GM18498 (cell line): ENCODE data around the gene SESN1.
"Not testable (repeated sequence)": the region's sequence is repeated elsewhere in the genome, so short reads cannot be mapped to it uniquely, and the experiment has no call there.

Experiments
- ATAC-seq: cut with Tn5 transposase; IDR thresholded peaks from one replicate; pipeline ENCODE4 v1.9.1; 2021; ENCODE audit warnings: mild to moderate bottlenecking, moderate library complexity; ENCODE audit not compliant: unreplicated experiment

SESN1 gene

DNA sequence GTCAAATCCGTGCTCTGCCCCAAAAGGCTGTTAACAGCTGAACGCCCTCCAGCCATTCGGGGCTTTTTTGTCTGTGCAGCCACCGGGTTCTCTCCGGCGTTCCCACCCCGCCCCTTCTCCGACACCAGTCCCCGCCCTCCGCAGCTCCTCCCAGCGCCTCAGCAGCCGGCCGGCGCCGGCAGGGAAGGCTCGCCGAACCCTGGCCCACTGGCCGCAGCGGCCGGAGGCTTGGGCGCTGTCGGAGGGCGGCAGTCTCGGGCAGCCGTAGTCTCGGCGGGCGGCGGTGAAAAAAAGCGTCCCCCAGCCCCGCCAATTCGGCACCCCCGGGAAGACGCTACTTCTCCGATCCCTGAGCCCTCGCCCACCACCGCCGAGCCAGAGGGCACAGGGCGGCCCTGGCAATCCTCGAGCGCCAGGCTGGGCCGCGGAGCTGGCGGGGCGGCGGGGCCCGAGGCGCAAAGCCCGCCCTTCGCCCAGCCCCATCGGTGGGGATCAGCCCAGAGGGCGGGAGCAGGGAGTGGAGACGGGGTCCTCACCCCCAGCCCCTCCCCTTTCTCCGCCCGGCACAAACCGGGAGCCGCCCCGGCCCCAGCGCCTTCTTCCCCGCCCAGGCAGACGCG lies at the start of gene SESN1:
Gene SESN1, minus strand, starts transcription at position 431 of the 620 bp plus-strand sequence. CDS start 773 bp downstream, outside the sequence.
- ATAC-seq, result peak; percentile 76

DNA sequence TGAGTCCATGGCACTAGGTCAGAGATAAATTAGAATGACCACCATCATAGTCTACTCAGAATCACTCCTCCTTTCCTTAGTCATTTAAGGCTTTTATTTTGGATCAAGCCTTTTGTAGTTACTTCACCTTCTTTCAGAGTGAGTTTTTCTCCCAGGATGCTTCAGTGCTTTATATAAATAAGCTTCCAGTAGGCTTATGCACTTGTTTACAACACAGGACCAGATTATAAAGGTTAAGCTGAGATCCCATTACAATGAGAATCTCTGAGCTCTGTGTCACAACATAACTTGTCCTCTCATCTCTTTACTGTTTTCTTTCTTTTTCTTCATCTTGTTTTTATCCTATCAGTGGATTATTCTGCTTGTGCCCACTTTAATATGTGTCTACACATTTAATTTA lies 48.5 kb upstream of the SESN1 start:
- no peak for ATAC-seq

DNA sequence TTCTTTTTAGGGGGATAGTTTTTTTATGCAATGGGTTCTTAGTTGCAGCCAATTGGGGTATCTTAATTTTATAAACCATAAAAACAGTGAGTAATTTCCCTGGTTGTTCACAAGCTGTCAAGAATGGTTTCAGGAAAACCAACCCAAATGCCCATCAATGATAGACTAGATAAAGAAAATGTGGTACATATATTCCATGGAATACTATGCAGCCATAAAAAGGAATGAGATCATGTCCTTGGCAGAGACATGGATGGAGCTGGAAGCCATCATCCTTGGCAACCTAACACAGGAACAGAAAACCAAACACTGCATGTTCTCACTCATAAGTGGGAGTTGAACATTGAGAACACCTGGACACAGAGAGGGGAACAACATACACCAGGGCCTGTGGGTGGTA lies 47.4 kb upstream of the SESN1 start:
- ATAC-seq, result not testable (repeated sequence)

DNA sequence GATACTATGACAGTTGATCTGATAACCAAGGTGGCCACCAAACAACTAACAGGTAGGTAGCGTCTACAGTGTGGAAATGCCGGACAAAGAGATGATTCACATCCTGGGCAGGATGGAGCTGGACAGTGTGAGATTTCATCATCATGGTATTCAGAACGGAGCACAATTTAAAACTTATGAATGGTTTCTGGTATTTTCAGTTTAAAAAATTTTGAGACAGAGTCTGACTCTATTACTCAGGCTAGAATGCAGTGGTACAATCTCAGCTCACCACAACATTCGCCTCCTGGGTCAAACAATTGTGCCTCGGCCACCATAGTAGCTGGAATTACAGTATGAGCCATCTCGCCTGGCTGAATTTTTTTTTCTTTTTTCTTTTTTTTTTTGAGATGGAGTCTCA lies 44.5 kb upstream of the SESN1 start:
- ATAC-seq, result no peak

DNA sequence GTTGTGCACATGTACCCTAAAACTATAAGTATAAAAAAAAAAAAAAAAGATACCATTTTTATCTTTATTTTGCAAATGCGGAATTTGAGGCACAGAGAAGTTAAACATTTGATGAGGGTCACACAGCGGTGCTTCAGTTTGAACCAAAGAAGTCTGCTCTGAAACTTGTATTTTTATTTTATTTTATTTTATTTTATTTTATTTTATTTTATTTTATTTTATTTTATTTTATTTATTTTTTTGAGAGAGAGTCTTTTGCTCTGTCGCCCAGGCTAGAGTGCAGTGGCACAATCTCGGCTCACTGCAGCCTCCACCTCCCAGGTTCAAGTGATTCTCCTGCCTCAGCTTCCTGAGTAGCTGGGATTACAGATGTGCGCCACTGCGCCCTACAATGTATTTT lies 41.9 kb upstream of the SESN1 start:
- ATAC-seq, result not testable (repeated sequence)

DNA sequence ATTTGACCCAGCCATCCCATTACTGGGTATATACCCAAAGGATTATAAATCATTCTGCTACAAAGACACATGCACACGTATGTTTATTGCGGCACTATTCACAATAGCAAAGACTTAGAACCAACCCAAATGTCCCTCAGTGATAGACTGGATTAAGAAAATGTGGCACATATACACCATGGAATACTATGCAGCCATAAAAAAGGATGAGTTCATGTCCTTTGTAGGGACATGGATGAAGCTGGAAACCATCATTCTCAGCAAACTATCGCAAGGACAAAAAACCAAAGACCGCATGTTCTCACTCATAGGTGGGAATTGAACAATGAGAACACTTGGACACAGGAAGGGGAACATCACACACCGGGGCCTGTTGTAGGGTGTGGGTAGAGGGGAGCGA lies 41.4 kb upstream of the SESN1 start:
- not testable (repeated sequence) for ATAC-seq

DNA sequence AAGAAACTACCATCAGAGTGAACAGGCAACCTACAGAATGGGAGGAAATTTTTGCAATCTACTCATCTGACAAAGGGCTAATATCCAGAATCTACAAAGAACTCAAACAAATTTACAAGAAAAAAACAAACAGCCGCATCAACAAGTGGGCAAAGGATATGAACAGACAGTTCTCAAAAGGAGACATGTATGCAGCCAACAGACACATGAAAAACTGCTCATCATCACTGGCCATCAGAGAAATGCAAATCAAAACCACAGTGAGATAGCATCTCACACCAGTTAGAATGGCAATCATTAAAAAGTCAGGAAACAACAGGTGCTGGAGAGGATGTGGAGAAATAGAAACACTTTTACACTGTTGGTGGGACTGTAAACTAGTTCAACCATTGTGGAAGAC lies 41.0 kb upstream of the SESN1 start:
- ATAC-seq, result not testable (repeated sequence)

DNA sequence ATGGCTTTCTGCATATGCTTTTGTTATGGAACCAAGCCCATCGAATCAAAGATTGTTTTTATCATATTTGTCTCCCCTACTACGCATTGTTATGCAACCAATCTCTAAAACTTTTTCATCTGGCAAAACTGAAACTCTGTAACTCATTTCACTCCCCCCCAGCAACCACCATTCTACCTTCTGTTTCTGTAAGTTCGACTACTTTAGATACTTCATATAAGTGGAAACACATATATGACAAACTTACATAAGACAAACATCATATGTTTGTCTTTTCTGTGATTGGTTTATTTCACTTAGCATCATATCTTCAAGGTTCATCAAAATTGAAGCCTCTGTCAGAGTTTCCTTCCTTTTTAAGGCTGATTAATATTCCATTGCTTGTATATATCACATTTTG lies 35.4 kb upstream of the SESN1 start:
- no peak for ATAC-seq

DNA sequence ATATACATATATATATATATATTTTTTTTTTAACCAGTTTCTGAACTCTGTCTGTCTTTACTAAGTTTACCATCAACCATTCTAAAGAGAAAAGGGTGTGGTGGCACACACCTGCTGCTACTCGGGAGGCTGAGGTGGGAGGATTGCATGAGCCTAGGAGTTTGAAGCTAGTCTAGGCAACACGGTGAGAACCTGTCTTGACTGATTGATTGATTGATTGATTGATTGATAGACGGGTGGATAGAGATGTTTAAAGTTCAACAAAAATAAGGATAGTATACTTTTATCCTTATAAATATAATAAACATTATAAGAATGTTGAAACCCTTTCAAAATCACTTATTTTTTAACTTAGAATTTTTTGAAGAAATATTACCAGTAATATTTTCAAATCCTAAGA lies 30.9 kb upstream of the SESN1 start:
- ATAC-seq, result no peak

DNA sequence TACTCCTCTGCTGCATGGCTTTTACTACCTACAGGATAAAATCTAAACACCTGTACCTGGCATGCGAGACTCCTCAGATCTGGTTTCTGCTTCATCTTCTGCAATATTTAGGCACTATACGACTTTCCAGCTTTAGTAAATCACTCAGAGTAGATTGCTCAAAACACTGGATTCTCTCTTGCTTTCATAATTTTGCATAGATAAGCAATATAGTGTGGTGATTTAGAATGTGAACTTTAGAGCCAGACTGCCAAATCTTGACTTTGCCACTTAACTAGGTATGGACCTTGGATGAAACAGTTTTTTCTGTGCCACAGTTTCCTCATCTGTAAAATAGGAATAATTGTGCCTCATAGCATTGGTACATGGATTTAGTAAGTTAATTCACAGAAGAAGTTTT lies 29.6 kb upstream of the SESN1 start:
- ATAC-seq, result no peak

DNA sequence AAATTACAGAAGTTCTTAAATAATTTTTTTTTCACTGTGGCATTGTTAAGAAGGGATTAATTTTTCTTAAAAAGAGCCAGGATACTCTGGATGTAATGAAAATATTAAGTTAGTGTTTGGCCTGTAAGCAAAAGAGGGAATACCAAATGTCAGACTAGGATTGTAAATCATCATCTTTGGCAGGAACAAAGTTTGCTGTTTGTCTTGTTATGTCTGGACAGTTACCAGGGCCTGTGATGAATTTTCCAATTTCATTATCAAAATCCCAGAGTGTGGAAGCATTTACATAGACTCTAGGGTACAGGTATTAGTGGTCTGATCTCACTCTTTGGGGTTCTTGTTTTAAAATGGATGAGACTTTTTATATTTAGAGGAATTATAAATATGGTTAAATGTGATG lies 26.8 kb upstream of the SESN1 start:
- no peak for ATAC-seq

DNA sequence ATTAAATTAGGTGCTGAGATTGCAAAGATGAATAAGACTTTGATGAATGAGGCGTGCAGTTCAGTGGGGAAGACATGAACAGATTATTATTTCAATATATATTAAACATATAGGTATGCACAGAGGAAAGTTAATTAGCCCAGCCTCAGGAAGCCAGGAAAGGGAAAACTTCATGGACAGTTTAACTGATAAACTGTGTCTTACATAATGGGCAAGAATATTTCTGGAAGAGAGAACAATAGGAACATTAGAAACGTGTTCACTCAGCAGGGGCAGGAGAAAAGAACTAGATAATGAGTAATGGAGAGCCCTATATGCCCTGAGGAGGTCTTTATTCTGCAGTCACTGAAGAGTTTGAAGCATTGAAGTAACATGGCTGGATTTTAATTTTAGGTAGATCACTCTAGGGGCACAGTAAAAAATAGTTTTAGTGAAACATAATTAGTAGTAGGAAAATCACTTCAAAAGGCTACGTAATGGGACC lies 24.3 kb upstream of the SESN1 start:
- no peak for ATAC-seq

DNA sequence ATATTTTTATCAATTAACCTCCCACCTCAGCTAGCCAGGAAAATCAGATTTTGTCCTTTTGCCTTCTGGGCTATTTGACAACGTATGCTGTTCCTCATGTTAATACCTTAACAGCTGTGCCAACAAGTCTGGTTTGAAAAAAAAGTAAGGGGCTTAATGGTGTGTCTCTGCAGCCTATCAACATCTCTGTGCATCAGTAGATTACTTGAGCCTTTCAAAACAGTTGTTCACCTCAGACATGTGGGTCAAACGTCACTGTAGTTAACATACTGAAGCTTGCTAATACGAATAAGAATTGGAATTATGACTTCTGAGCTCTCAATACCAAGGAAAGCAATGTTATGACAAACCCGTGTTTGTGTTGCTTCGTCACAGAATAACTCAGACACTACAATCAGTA lies 23.7 kb upstream of the SESN1 start:
- no peak for ATAC-seq

DNA sequence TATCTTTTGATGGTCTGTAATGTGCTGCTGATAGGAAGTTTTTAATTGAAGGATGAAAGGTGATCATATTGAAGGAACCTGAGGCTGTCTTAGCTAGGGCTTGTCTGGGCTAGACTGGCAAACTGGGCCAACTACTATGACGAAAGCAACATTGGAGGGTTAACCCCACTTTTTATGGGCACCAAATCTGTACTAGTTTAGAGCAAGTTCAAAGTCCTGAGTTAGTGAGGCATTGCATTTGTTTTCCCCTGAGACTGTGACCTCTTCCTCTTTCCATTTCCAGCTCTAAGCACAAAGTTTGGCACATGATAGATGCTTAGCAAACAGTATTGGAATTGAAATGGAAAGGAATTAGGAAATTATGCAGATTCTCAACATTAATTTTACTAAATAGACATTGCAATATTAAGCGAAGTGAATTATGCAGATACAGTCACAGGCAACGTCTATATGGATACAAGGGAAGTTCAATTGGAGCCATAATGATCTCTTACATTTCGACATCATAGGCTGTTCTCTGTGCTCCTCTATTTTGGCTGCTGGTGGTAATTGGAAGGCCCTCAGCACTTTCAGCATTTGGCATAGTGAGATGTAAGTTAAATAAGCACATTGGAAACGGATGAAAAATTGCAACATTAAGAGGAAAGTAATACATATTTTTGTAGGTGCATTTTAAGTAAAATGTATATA lies 22.8 kb upstream of the SESN1 start:
- peak; percentile 79 for ATAC-seq

DNA sequence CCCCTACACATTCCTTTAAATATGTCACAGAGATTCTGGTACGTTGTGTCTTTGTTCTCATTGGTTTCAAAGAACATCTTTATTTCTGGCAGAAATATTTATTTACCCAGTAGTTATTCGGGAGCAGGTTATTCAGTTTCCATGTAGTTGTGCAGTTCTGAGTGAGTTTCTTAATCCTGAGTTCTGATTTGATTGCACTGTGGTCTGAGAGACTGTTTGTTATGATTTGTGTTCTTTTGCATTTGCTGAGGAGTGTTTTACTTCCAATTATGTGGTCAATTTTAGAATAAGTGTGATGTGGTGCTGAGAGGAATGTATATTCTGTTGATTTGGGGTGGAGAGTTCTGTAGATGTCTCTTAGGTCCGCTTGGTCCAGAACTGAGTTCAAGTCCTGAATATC lies 18.0 kb upstream of the SESN1 start:
- not testable (repeated sequence) for ATAC-seq

DNA sequence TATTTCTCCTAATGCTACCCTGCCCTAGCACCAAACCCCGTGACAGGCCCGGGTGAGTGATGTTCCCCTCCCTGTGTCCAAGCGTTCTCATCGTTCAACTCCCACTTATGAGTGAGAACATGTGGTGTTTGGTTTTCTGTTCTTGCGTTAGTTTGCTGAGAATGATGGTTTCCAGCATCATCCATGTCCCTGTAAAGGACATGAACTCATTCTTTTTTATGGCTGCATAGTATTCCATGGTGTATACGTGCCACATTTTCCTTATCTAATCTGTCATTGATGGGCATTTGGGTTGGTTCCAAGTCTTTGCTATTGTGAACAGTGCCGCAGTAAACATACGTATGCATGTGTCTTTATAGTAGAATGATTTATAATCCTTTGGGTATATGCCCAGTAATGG lies 15.0 kb upstream of the SESN1 start:
- ATAC-seq, result not testable (repeated sequence)

DNA sequence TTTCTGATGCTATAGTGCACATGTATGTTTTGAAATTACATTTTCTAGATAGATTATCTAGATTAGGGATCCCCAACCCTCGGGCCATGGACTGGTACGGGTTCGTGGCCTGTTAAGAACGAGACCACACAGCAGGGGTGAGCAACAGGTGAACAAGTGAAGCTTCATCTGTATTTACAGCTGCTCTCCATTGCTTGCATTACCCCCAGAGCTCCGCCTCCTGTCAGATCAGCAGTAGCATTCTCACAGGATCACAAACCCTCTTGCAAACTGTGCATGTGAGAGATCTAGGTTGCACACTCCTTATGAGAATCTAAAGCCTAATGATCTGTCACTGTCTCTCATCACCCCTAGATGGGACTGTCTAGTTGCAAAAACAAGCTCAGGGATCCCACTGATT lies 11.0 kb upstream of the SESN1 start:
- ATAC-seq, result no peak

DNA sequence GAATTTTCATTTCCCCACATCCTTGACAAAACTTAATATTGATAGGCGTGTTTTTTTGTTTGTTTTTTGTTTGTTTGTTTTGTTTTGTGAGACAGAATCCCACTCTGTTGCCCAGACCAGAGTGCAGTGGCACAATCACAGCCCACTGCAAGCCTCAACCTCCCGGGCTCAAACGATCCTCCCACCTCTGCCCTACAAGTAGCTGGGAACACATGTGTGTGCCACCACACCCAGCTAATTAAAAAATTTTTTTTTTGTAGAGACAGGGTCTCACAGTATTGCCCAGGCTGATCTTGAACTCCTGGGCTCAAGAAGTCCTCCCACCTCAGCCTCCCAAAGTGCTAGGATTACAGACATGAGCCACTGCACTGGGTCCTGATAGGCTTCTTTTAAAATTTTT lies 9.9 kb upstream of the SESN1 start:
- no peak for ATAC-seq

DNA sequence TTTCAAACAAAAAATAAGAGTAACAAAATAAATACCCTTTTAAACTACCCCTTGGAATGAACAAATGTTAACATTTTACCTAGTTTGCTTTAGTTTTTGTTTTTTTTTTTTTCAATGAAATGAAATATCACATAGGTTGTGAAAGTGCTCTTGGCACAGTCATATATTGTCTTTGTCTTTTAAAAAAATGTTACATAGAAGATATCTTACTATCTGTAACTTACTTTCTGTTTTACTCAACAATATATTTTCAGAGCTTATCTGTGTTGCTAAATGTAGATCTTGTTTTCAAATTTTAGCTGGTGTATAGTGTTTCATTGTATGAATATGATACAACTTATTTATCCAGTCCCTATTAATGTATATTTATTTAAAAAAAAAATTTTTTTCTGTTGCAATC lies 9.3 kb upstream of the SESN1 start:
- no peak for ATAC-seq

DNA sequence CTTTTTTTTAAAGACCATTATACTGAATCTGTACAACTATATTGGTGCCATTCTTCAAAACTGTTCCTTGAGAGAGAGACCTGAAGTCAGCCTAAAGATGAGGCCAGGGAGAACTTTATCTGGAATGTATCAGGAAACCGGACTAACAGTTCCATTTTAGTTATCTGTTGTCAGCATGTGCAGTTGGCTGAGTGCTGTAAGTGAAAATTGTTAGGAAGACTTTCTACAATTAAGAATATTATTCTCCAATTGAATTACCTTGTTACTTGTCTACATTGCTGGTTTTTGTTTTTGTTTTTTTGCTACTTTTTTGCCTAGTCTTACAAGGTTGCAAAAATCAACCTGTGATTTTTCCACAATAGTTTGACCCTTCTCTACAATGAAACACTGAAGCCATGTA lies 8.1 kb upstream of the SESN1 start:
- no peak for ATAC-seq

DNA sequence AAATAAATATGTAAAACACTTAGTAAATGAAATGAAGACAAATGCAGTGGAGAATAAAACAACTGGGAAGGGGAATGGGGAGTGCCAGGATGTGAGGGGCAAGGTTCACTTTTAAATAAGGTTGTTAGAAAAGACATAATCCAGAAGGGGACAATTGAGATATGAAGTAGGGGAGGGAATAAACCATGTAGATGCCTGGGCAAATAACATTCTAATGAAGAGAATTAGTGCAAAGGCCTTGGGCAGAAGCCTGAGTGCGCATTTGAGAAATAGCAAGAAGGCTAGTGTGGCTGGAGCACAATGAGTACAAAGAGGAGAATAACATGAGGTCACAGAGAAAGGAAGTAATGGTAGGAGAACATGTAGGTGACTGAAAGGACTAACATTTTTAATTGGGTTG lies 3.0 kb upstream of the SESN1 start:
- ATAC-seq, result no peak

DNA sequence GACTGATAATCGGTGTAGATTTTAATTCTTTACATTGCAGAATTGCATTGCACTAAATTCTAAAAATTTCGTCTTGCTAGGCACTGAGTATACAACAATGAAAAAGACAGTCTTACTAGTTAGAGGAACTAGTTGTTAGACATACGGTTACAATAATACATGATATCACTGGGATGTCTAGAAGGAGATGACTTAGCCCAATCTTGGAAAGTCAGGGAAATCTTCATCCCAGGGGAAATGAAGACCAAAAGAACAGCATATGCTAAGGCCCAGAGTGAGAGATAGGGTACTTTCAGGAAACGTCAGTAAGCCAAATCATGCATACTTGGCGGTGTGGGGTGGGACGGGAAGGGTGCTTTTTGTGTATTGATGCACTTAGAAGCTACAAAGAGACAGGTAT lies 1.6 kb upstream of the SESN1 start:
- ATAC-seq, result no peak

DNA sequence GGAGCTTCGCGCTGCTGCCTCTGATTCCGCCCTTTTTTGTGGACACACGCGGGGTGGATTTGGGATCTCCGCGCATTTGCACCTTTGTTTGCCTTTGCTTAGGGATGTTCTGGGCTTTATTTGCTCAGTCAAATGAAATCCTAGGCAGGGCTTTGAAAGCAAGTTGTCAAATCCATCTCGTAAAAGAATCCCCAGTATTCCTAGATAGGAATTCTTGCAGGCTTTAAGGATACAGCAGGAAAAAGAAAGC lies 1.1 kb upstream of the SESN1 start:
- ATAC-seq, result no peak
